T-helper 1 cell (primary cell): ENCODE results near the gene TSKU.
"Not testable (repeated sequence)": the region's sequence is repeated elsewhere in the genome, so short reads cannot be mapped to it uniquely, and the experiment has no call there.

Source experiments
- DNase-seq, 5 donors: peaks; one replicate each; pipeline ENCODE4 v3.0.0-alpha.2; 2012 to 2020

Gene TSKU

DNA sequence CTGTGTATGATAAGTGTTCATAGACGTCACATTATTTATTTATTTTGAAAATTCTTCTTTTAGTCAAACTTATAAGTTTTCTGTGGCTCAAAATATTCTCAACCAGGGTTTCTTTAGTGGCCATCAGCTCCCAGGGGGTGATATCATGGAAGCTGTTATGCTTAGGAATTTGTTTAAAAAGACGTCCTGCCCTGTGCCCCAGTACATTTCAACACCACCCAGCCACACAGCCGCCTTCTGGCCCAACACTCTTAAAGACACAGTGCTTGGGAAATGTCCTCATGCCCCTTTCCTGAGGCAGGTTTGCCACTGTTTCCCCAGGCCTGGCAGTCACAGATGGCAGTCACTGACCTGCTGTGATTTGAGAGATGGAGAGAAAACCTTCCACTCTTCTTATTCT lies 19.9 kb downstream of the TSKU start:
- no peak for DNase-seq

DNA sequence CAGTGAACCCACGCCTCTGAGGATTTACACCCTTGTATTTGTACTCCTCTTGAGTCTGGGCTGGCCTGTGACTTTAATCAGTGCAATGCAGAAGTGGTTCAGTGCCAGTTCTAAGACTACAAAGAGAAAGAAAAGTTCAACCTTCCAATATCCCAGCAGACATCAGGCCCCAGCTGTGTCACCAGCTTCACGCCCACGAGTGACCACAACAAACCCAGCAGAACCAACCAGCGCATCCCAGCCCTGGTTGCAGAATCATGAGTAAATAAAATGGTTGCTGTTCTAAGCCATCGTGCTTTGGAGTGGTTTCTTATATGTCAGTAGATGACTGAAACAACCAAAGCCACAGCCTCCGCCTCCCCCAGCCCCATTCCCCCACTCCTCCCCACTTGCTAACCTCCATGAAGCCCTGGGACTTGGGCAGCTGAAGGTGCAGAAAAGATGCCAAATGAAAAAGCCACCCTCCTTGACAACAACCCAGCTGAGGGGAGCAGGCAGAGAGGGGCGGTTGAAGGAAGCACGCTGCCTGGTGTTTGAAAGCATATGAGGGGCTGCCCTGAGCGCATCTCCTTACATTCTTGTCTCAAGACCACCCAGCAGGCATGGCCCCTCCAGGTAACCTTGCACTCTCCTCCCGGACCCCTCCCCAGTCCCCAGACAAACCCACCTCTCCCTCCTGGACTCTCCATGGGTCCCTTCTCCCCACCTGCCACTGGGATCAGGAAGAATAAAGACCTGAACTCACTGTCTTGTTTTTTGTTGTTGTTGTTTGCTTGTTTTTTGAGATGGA lies 20.9 kb downstream of the TSKU start:
- DNase-seq: peak in 1 of 5 donors; percentile 27

DNA sequence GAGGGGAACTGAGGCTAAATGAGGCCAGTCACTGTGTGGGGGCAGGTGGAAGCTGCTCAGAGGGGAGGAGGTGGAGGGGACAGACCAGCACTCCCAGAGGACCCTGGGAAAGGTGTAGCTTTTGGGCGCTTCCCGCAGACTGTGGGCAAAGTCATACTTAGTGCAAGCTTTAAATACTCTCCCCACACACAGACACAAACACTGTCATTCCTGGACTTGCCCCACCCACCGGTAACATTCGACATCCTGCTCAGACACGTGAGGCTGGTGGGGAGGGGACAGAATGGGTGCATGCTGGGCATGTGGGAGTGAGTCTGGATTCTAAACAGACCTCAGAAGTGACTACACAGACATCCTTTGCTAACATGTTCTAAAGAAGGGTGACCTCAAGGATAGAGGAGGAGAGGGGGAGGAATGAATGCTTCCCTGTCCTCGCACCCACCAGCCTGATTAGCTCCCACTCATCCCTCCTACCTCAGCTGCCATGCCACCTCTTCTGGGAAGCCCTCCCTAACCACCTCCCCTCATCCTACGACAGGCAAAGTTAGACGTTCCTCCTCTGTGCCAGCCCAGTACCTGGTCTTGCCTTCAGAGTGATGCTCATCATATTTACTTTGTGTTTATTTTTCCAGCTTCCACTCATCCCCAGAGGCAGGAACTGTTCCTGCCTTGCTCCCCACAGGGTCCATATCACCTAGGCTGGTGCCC lies 22.2 kb downstream of the TSKU start:
- DNase-seq: peak in 1 of 5 donors; percentile 54

DNA sequence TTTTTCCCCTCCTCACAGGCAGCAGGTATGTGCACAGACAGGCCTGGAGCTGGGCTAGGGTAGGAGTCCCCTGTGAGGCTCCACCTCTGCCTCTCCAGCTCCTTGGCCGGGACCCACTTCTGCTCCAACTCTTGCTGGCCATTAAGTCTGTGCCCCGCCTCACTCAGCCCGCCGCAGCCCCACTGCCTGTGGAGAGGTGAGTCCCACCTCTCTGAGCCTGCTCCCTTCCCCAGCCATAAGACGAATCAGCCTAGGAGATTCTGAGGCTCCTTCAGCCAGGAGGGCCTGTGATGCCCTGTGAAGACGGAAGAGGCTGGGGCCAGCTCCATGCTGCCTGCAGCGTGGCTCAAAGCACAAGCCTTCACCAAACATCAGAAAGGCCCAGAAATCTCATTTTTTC lies 23.0 kb downstream of the TSKU start:
- DNase-seq: no peak

DNA sequence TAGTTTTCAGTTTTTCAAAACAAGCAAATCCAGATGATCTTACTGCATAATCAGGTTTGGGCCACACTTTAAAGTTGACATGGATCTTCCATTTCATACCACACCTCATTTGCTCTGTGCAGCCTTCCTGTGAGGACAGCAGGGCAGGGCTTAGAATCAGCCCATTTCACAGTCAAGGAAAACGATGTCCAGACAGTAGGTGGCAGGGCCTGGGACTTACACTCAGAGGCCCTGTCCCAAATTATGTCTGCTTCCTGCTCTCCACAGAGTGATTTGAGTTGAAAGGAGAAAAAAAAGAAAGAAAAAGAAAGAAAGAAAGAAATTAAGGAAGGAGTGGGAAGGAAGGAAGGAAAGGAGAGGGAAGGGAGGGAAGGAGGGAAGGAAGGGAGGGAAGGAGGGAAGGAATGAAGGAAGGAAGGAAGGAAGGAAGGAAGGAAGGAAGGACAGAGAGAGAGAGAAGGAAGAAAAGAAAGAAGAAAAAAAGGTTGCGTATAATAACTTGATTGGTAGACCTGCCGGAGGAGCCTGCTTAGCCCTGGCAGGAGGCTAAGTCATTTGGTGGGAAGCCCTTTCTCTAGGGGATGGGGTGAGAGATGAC lies 23.6 kb downstream of the TSKU start:
- DNase-seq: no peak

DNA sequence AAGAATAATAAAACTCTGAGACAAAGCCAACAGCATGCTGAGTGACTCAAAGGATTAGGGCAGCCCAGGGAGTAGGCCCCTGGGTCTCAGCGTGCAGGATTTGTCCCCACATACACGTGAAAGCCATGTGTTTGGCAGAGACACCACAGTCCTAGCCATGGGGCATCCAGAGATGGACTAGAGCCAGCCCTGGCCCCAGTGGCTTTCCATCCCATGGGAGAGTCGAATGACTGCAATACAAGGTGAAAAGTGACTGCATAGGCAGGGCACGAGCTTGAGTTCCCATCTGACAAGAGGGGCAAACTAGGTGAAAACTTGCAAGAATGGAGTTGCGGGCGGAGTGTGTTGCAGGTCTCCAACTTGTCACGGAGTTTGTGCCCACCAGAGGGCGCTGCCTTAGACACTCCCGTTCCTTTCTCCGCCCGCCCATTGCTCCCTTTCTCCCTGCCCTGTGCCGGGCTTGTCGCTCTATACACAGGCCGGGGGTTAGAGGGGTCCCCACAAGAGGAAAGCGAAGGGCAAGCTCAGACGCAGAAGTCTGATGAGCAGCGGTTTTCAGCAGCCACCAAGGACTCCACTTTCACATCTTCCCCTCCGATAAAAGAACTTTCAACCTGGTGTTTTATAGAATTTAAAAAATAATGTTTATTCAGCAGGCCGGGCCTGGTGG lies 24.2 kb downstream of the TSKU start:
- DNase-seq: peak in 4 of 5 donors; percentile 33 to 56 (median 40)

DNA sequence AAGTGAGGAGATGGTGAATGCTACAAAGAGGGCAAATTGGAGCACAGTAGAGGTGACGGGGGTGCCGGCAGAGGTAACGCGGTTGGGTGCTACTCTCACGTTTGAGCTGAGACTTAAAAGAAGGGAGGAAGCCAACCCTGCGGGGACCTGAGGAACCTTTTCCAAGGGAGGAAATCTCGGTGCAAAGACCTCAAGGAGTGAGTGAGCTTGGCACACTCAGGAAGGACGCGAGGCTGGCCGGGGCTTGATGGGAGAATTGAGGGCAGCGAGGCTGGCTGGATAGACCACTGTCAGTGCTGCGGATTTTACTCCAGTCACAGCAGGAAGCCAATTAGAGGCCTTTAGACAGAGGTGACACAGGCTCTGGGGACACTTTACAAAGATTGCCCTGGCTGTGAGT lies 25.0 kb downstream of the TSKU start:
- DNase-seq: no peak

DNA sequence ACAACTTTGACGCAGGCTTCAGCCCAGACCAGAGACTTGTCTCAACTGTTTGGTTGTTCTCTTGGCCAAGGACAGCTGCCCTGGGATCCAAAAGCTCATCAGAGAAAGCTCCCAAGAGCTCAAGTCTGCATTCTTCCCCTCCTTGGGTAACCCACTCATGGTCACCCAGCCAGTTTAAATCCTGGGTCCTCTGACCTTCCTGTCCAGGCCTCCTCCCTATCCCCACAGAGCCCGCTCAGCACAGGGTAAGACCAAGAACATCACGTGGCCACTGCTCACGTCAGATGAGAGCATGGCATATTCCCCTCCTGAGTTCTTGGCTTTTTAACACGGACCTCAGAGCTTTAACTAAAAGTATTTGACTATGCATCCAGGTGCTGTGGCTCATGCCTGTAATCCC lies 25.8 kb downstream of the TSKU start:
- no peak for DNase-seq

DNA sequence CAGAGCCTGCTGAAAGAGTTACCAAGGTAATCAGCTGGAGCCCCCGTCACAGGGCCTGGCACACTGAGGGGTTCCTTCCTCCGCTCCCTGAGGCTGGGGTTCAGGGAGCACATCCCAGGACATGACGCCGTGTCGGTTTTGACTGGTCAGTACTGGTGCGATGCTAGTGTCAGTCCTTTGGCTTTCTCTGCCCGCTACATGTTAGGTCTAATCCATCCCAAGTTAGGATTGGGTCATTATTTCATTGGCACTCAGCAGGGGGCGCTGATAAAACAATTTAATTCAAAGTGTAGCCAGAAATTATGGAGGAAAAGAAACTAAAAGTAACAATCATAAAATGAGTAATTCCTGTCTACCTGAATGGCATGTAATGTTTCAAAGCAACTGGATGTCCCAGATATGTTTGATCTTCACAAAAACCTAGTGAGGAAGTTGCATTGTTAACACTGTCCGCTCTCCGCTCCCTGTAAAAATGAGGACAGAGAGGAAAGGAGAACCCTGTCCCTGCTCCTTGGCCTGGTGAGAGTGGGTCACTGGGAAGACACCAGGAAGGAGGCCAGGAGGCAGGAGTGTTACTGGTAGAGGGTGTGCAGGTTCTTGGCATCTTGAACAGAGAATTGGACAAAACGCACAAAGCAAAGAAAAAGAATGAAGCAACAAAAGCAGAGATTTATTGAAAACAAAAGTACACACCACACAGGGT lies 27.1 kb downstream of the TSKU start:
- peak in 1 of 5 donors; percentile 36 for DNase-seq

DNA sequence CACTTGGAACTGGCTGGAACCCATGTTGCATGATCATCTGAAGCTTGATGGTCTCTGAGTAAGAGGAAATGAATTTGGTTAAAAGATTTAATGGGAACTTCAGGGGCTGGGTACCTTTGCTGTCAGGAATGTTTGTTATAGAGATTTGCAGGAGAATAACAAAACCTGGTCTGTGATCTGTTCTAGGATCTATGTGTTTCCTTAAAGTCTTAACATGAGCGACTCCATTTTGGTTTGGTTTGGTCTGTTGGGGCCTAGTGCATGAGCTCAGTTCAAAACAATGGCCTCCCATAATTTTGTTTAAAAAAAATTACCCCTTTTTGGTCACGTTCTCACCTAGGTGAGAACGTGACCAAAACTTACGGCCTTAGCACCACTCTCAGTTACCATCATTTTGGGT lies 28.1 kb downstream of the TSKU start:
- DNase-seq: no peak

DNA sequence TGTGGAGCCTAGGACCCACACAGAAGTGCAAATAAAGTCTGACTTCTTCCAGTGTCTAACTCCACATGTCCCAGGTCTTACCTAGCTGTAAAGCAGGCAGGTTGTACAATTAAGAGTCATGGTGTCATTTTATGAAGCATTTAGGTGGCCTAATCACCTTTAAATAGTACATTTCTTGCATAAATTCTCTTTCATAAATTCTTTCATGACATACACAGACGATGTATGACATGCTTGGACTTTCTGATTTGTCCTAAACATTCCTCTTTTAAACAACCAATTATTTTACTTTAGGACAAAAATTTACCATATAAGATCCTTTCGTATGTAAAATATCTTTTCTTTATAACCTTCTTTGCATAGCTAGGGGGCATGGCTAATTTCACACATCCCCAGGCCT lies 31.3 kb downstream of the TSKU start:
- DNase-seq: no peak

DNA sequence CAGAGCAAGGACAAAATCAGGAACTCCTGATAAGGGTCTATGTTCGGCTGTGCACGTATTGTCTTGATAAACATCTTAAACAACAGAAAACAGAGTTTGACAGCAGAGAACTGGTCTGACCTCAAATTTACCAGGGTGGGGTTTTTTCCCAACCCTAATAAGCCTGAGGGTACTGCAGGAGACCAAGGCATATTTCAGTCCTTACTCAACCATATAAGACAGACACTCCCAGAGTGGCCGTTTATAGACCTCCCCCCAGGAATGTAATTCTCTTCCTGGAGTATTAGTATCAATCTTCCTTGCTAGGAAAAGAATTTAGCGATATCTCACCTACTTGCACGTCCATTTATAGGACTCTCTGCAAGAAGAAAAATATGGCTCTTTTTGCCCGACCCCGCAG lies 32.5 kb downstream of the TSKU start:
- not testable (repeated sequence) for DNase-seq

DNA sequence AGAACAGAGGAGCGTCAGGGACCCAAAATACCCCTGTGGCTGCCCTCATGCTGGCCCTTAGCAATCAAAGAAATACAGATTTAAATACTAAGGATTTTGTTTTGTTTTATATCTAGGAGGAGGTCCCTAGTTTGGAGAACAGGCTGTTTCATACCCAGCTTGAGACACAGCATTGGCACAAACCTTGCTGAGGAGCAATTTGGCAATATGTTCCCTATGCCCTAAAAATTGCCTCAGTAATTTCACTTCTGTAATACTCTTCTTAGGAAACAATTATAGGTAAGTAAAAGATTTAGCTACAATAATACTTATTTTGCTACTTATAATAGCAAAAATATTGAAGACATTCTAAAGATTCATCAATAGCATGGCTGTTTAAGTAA lies 37.0 kb downstream of the TSKU start:
- DNase-seq: no peak

DNA sequence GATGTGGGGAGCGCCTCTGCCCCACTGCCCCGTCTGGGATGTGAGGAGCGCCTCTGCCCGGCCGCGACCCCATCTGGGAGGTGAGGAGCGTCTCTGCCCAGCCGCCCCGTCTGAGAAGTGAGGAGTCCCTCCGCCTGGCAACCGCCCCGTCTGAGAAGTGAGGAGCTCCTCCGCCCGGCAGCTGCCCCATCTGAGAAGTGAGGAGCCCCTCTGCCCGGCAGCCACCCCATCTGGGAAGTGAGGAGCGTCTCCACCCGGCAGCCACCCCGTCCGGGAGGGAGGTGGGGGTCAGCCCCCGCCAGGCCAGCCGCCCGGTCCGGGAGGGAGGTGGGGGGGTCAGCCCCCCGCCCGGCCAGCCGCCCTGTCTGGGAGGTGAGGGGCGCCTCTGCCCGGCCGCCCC lies 38.2 kb downstream of the TSKU start:
- not testable (repeated sequence) for DNase-seq

DNA sequence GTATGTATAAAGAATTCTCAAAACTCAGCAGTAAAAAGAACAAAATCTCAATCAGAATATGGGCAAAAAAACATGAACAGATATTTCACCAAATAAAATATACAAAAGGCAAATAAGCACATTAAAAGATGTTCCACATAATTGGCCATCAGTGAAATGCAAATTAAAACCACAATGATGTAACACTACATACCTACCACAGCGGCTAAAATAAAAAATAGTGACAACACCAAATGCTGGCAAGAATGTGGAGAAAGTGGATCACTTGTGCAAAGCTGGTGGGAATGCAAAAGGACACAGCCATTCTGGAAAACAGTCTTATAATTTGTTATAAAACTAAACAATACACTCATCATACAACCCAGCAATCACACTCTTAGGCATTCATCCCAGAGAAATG lies 39.2 kb downstream of the TSKU start:
- DNase-seq: no peak

DNA sequence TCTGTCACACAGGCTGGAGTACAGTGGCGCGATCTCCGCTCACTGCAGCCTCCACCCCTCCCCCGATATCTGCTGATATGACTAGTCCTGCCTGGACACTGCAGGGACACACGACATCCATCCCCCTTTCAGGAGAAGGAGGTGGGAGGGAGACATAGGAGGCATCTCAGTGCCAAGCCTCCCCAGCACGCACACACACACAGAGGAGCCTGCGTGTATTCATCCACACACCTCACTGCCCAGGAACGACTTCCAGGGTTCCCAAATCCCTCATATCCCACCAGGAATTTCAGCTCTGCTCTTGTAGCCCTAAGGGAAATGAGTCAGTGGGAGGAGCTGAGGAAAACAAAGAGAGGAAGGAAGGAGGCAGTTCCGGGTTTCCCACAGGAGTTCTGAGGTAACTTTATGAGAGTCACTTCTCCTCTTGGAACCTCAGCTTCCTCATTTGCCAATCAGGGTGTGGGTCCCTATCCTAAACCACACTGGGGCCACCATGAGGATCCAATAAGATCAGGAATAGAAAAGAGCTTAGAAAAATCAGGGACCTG lies 40.4 kb downstream of the TSKU start:
- no peak for DNase-seq

DNA sequence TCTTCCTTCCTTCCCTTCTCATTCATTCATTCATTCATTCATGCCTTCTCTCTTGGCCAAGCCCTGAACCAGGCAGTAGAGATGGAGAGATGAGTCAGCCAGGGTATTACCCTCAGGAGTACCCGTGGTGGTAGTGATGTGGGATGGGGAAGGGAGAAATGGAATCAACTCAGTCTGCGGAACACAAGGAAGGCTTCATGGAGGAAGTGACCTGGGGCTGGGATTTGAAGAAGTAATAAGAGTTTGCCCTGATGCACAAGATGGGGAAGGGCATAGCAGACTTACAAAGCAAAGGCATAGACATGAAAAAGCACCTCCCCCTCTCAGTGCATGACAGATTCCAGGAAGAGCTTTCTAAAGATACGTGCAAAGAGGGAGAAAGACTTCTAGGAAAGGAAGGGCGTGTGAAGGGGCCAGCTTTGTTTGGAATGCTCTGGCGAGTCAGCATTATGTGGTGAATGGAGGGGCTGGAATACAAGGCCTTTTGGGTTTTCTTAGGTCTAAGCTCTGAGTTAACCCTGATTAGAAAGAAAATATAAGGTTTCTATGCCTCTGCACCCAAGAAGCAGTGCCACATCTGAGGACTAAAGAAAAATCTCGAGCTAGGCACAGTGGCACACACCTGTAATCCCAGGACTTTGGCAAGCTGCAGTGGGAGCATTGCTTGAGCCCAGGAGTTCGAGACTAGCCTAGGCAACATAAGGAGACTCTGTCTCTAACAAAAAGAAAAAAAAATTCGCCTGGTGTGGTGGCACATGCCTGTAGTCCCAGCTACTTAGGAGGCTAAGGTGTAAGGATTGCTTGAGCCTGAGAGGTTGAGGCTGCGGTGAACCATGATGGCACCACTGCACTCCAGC lies 41.2 kb downstream of the TSKU start:
- peak in 1 of 5 donors; percentile 26 for DNase-seq

DNA sequence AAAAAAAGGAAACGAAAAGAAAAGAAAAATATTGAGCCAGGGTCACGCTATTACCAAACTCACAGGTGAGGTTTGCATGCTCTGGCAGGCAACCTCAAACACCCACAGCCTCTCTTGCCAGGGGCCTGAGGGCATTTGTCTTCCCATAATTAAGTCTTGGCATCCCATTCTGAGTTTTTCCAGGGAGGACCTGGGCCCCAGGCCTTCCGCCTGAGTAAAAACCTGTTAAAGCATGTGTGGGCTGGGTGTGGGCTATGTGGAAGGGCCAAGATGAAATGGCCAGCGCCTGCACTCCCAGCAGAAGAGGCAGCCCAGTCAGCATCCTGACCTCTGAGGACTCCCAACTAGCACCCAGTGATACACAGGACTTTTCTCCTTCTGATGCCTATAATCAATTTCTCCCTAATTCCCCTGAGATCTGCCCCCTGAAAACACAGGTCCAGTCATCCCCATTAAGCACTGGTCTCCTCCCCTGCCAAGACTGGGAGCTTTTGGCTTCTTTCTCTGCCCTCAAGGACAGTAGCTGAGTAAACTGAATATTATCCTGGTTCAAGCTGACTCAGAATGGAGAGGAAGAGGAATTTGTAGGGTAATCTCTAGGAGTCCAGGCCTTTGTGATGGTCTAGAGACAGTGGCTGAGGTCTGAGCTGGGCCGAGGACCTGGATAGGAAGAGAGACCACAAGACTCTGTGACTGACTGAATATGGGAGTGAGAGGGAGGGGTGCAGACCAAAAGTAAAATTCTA lies 42.0 kb downstream of the TSKU start:
- DNase-seq: no peak

DNA sequence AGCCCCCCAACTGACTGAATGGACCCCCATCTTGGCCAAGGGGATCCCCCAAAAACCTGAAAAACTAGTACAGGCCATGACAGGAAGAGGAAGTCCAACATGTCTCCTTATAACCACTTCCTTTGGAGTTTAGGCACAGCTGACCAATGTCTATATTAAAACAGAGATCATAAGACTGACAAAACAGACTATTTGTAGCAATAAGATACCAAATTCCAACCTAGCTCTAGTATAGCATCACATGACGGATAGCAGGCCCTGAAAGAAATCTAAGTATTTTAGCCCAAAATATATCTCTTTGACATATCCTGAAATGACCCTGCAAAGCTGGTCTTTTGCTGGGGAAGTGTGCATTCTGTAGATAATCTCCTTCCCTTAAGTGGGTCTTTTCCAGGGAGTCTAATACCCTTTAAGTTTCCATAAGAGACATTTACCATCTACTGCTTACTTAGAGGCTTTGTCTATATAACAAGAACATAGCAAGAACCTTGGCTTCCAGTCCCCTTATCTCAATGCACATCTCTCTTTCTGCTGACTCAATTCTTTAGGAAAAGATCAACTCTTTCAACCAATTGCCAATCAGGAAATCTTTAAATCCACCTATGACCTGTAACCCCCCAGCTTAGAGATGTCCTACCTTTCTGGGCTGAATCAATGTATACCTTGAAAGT lies 42.7 kb downstream of the TSKU start:
- DNase-seq: no peak

DNA sequence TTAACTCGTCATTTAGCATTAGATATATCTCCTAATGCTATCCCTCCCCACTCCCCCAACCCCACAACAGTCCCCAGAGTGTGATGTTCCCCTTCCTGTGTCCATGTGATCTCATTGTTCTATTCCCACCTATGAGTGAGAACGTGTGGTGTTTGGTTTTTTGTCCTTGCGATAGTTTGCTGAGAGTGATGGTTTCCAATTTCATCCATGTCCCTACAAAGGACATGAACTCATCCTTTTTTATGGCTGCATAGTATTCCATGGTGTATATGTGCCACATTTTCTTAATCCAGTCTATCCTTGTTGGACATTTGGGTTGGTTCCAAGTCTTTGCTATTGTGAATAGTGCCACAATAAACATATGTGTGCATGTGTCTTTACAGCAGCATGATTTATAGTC lies 43.4 kb downstream of the TSKU start:
- DNase-seq: not testable (repeated sequence)
